GM19372 (cell line): Measurements from ENCODE around the gene FRRS1.

Source experiments
- ATAC-seq: cut with Tn5 transposase; IDR thresholded peaks from one replicate; pipeline ENCODE4 v1.9.1; 2021; ENCODE audit warnings: mild to moderate bottlenecking, low read depth, moderate library complexity; ENCODE audit not compliant: unreplicated experiment

Gene FRRS1

DNA sequence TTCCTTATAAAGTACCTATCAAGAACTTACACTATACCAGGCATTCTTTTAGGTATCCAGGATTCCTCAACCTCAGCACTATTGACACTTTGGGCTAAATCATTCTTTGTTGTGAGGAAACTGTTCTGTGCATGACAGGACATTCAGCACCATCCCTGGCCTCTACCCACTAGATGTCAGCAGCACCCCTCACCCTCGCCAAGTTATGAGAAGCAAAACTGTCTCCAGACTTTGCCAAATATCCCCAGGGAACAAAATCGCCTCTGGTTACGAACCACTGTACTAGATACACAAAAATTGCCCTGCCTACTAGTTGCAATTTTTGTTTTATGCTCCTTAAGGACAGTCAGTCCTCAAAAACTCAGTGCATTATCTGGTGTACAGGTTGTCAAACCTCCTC, 84.9 kb downstream of the FRRS1 start:
- ATAC-seq, result no peak

DNA sequence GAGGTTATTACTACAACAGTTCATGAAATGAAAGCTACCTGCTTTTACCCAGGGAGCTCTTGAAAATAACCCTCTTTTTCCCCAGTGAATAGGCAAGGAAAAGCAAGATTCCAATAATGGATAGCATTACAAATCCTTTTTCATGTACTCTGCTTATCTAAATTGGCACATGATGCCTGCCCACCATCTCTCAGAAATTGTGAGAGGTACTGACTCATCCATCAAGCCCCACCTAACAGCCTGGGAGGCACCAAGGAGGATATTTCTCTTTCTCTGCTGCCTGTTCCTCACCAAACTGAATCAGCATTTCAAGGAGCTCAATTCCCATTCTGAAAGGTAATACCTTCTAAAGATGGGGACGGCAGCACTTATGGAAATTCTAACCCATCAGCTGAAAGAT, 86.2 kb downstream of the FRRS1 start:
- ATAC-seq, result no peak

- no peak for ATAC-seq
These were observed 89.0 kb downstream of the FRRS1 start for GRCh38 chr1:99677416-99677815.

- ATAC-seq, result no peak
These were observed 89.6 kb downstream of the FRRS1 start for GRCh38 chr1:99676876-99677275.

DNA sequence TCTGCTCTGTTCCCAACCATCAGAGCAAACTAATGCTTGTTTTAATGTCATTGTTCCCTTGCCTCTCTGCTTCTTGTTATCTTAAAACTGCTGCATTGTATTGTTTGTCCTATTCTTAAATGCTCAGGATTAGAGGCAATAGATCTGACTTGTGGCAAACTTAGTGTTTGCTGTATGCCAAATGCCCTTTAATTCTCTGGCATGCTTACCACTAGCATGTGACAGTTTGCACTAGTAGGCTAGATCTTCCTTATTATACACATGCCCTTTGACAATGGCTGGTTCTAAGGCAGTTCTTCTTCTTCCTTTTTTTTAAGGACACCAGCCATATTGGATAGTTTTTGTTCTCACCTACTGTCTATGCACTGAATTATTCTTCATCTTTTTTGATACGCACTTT, 90.4 kb downstream of the FRRS1 start:
- no peak for ATAC-seq

GRCh38 chr1:99675292-99675691, 91.1 kb downstream of the FRRS1 start:
- no peak for ATAC-seq

GRCh38 chr1:99674115-99675064, 92.0 kb downstream of the FRRS1 start:
- no peak for ATAC-seq

DNA sequence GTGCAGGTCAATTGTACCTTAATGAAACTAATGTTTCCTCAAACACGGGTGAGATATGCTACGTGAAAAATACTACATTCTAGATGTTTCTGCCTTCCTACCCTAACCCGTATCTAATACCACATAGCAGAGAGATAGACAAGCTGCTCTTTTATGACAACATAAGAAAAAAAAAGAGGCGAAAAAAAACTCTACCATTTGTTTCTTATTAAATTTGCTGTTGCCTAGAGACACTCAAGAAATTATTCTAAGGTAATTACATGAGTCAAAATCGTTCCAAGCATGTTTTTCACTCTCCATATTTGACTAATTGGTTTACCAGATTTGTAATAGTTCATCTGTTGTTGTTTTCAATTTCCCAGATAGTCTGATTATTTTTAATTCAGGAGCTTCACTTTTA, 93.1 kb downstream of the FRRS1 start:
- no peak for ATAC-seq

GRCh38 chr1:99672530-99673213, 93.8 kb downstream of the FRRS1 start:
- no peak for ATAC-seq

GRCh38 chr1:99672038-99672437, 94.4 kb downstream of the FRRS1 start:
- no peak for ATAC-seq

DNA sequence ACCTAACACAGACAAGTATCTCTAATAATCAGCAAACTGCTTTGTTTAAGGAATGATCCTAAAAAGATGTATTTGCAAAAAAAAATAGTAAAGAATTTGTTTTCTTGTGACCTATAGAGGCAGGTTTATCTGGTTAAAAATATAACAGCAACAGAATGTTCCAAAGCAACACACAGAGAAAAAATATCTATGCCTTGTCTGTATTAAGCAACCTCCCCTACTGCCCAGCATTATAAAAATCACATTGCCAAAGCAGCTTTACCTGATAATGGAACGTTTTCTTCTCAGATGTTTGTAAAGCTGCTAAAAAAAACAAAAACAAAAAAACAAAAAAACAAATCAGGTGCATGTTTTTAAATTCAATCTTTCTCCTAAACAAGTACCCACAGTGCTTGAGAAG, 95.9 kb downstream of the FRRS1 start:
- ATAC-seq, result no peak

DNA sequence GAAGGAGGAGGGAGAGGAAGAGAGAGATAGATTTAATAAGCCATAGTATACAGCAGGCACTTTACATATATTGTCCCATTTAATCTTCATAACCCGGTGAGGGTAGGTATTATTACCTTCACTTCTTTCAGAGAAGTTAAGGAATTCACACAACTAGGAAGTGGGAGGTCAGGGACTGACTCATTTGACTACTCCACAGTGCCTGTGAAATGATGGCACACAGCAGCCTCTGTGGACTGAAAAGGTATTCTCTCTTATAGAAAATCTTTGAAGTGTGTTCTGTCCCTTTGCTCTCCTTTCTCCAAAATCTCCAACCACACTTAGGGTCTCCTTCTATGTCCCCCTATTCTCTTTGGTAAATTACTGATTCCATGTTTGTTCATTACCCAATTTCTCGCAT, 96.6 kb downstream of the FRRS1 start:
- ATAC-seq, result no peak

GRCh38 chr1:99669376-99669775, 97.1 kb downstream of the FRRS1 start:
- ATAC-seq, result no peak

DNA sequence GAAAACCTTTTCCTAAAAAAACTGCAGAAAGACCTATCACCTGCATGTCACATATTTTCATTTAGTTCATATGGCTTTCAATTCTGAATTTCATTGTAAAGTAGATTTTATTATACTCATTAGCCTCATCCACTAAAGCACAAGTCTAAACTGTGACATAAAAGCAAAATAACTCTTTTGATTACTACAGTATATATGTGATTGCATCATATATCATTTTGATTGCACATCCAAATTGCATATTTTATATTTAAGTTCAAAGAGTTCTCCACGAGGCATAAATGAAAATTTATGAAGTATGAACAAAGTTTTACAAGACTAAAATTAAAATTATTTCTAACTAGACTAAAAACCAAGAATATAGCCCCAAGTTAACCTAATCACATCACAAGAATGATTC, 101.2 kb downstream of the FRRS1 start:
- ATAC-seq, result no peak

- ATAC-seq, result no peak
These were observed 102.9 kb downstream of the FRRS1 start for GRCh38 chr1:99663501-99663900.

DNA sequence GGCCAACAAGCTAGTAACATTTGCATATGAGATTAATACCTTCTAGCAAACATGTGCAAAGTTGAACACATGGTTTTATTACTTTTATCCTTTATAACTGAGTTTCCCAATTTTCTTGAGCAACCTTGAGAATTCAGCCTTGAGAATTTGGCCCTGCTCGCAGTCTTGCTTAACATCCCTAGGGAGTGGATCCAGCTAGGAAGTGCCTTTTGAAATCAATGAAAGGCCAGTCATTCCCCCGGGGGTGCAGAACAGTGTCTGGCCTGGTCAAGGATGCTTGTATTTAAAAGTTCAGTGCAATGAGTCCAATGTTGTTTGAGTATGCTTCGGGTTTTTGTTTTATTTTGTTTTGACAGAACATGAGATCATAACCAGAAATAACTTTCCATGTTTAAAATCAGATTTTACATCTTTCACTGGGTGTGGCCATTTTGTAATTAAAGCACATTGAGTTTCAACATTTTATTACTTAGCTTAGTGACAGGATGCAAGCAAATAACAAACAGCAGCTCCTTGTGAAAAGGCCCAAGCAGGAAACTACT, 103.8 kb downstream of the FRRS1 start:
- no peak for ATAC-seq

GRCh38 chr1:99661780-99662179, 104.7 kb downstream of the FRRS1 start:
- ATAC-seq, result no peak

GRCh38 chr1:99660496-99660895, 105.9 kb downstream of the FRRS1 start:
- ATAC-seq, result no peak

GRCh38 chr1:99659755-99660210, 106.7 kb downstream of the FRRS1 start:
- no peak for ATAC-seq
